ENCODE measurements around the gene TIAL1.
"Not testable (repeated sequence)": the region's sequence is repeated elsewhere in the genome, so short reads cannot be mapped to it uniquely, and the experiment has no call there.

Gene TIAL1

GRCh38 chr10:119536508-119537025 is 60.2 kb downstream of the TIAL1 start:
- H3K4me3 ChIP-seq (ENCODE audit: low read length), result no peak overlapping the region
- no peak for TF ChIP-seq CTCF (IDR thresholded peaks at IDR 0.05; ENCODE audit: insufficient read depth, low read depth, low read length, missing control alignments)
- DNase-seq (ENCODE audit: low read depth), result no peak

DNA sequence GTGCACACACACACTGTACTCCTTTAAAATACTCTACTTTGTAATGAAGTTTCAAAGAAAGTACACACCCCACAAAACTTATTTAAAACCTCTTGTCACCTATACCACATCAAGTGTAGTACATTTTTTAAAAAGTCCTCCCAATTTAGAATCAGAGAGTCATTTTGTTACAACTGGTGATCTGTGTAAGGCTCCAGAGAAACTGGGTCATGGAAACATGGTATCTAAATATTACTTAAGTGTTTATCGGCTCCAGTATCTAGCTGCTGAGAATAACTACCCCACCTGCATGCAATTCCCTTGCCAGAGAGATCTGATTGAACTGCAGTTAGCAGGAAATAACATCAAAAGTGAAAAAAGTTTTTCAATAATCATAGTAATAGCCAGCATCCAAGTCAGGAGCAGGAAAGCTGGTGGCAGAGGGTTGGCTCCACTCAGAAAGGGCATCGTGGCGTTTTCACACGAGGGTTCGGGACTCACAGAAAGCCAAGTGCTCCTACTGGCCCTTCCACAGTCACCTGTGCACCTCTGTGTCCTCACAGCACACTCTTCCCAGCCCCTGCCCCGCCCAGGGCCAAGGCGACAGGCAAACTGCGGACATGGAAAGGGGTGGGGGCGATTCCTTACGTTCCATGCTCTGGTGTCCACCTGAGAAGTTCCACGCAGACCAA is 60.8 kb downstream of the TIAL1 start:
- TF ChIP-seq CTCF (IDR thresholded peaks at IDR 0.05; ENCODE audit: insufficient read depth, low read depth, low read length, missing control alignments), result no peak
- no peak for DNase-seq (ENCODE audit: low read depth)

DNA sequence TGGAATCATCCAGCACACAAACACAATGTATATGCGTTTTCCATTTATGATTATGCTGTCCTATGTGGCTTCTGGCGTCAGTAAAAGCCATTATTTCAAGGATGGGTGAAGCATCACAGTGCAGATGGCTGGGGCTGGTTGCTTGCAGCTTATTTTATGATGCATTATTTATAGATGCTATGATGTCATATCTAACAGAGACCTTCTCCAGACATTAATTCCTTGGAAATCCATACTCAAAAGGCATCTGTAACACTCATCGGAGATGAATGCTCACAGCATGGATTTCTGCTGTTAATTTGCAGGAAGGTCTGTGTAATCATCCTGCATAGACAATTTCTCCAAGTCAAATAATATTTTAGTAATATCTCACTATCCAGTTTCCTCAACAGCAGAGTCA is 61.5 kb downstream of the TIAL1 start:
- H3K4me3 ChIP-seq (ENCODE audit: low read length), result no peak overlapping the region
- no peak for DNase-seq (ENCODE audit: low read depth)
- TF ChIP-seq CTCF (IDR thresholded peaks at IDR 0.05; ENCODE audit: insufficient read depth, low read depth, low read length, missing control alignments), result no peak

More for the DNA sequence above, 60.8 kb downstream of the TIAL1 start:
- H3K4me3 ChIP-seq (ENCODE audit: low read length), result no peak overlapping the region

- no peak for DNase-seq (ENCODE audit: low read depth)
- H3K4me3 ChIP-seq (ENCODE audit: low read length), result no peak overlapping the region
- no peak for TF ChIP-seq CTCF (IDR thresholded peaks at IDR 0.05; ENCODE audit: insufficient read depth, low read depth, low read length, missing control alignments)
These were observed 63.3 kb downstream of the TIAL1 start for GRCh38 chr10:119533473-119533872.

GRCh38 chr10:119532791-119533190 is 64.0 kb downstream of the TIAL1 start:
- not testable (repeated sequence) for DNase-seq (ENCODE audit: low read depth); H3K4me3 ChIP-seq (ENCODE audit: low read length)

- not testable (repeated sequence) for H3K4me3 ChIP-seq (ENCODE audit: low read length); DNase-seq (ENCODE audit: low read depth)
These were observed 64.5 kb downstream of the TIAL1 start for GRCh38 chr10:119532251-119532650.

- H3K4me3 ChIP-seq (ENCODE audit: low read length), result no peak overlapping the region
- no peak for DNase-seq (ENCODE audit: low read depth)
- TF ChIP-seq CTCF (IDR thresholded peaks at IDR 0.05; ENCODE audit: insufficient read depth, low read depth, low read length, missing control alignments), result no peak
These were observed 65.7 kb downstream of the TIAL1 start for GRCh38 chr10:119531067-119531466.

DNA sequence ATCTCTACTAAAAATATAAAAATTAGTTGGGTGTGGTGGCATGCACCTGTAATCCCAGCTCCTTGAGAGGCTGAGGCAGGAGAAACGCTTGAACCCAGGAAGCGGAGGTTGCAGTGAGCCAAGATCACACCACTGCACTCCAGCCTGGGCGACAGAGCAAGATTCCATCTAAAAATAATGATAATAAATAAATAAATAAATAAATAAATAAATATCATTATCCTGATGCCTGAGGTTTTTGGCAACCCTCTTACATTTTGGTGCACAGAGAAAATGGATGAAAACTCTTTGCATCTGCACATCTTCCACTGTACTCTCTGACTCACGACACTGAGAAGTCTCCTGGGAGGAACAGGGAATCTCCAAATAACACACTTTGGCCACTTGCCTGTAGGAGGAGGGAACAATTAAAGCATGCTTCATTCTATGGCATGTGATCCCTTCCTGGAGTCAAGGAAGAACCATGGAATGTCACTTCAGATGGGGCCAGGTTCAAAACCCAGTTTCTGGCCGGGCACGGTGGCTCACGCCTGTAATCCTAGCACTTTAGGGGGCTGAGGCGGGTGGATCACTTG is 68.0 kb downstream of the TIAL1 start:
- not testable (repeated sequence) for H3K4me3 ChIP-seq (ENCODE audit: low read length)
- peak; percentile 63 for DNase-seq (ENCODE audit: low read depth)
